Adrenal gland (tissue), 12 donors: ENCODE data around the gene ELAPOR2. TPM values are rescaled to one million over a fixed set of nuclear protein-coding genes. Genes with fewer than 3 reads are reported as not detected.

Source experiments
- DNase-seq, 7 donors: peaks; one replicate each; pipeline ENCODE4 v3.0.0-alpha.2; 2019 to 2020
- H3K27ac ChIP-seq, 5 donors: fragments of 200-600 bp; sonication (generic) in 4 of 5; 1 replicate in 3 of 5; 2 replicates in 2 of 5; pipeline versions ENCODE4 v1.5.1 to v1.8.0; 2016 to 2020; ENCODE audit warnings: mild to moderate bottlenecking in 1 of 5
- H3K27me3 ChIP-seq: fragments of 200-600 bp; 2 replicates; pipeline ENCODE4 v1.8.0; 2021
- H3K36me3 ChIP-seq, 2 donors: fragments of 200-600 bp; replicated peaks in 1 of 2; 1 replicate in 1 of 2; 2 replicates in 1 of 2; pipeline versions ENCODE4 v1.5.1 to v1.8.0; 2018 to 2022
- H3K4me1 ChIP-seq, 2 donors: fragments of 200-600 bp; replicated peaks in 1 of 2; 1 replicate in 1 of 2; 2 replicates in 1 of 2; pipeline versions ENCODE4 v1.5.1 to v1.8.0; 2018 to 2021
- H3K4me3 ChIP-seq, 4 donors: fragments of 200-600 bp; sonication (generic) in 3 of 4; one replicate each; pipeline ENCODE4 v1.5.1; 2016 to 2018
- H3K9me3 ChIP-seq, 3 donors: fragments of 200-600 bp; sonication (generic) in 1 of 3; replicated peaks in 1 of 3; 1 replicate in 2 of 3; 2 replicates in 1 of 3; pipeline versions ENCODE4 v1.5.1 to v1.8.0; 2016 to 2021
- CTCF ChIP-seq, 6 experiments: fragments of 450-650 bp in 4 of 6; fragments of 200-600 bp in 2 of 6; sonication (generic) in 1 of 6; IDR thresholded peaks; 1 replicate in 5 of 6; 2 replicates in 1 of 6; pipeline versions ENCODE4 v1.5.1 to v1.8.0; 2016 to 2021; ENCODE audit warnings: antibody characterized with exemption in 6 of 6, mild to moderate bottlenecking in 2 of 6, moderate library complexity in 1 of 6
- POLR2A ChIP-seq, 2 donors: fragments of 450-650 bp; IDR thresholded peaks; one replicate each; pipeline ENCODE4 v1.6.1; 2017; ENCODE audit warnings: antibody characterized with exemption in 2 of 2, mild to moderate bottlenecking in 2 of 2, moderate library complexity in 1 of 2
- WGBS, 4 donors: extraction: QIAGEN DNeasy Blood & Tissue Kit in 2 of 4; methylation state at CpG; one replicate each; pipeline versions ENCODE4 v1.1.5 to v1.1.7; 2013 to 2017; 5-methylcytosine and 5-hydroxymethylcytosine counted together
- intact Hi-C, 2 donors: fragments of 100-400 bp; cut with DNase I; formaldehyde crosslinking; loops; one replicate each; pipeline versions ENCODE4 v1.14.1 to v1.15.0; 2022 to 2023
- polyA plus RNA-seq, 3 donors: library from polyadenylated mRNA; stranded (reverse); fragments of 200-250 nt in 2 of 3; fragments of 350-450 nt in 1 of 3; fragmentation: Illumina TruSeq in 1 of 3; extraction: RNeasy Lipid Tissue Mini Kit (QIAGEN cat#74804) in 1 of 3; gene quantifications; one replicate each; pipeline ENCODE4 v1.2.3, GENCODE V29; 2013 to 2014
- total RNA-seq, 9 donors: library from RNA; depleted of rRNA in 4 of 9; stranded (reverse); fragments of >200 nt in 4 of 9; fragments of 120-200 nt in 1 of 9; fragmentation: NEBNext Ultra II Directional in 1 of 9; extraction: Animal tissue kit (Norgen Biotek cat#: 25700) in 1 of 9; gene quantifications; one replicate each; pipeline versions ENCODE4 v1.1.0 to v1.2.4, GENCODE V29; 2013 to 2023
- donor health status: healthy with polysubstance abuse.
- donor health status: Bipolar disorder and iron deficiency.
- donor health status: DM: yes; HTN: yes; CAD: no.
- donor health status: DM: no; HTN: no; CAD: no.
- donor health status: DM: no; HTN: no; CAD: no.
- donor health status: DM: yes; HTN: yes; CAD: no.

ELAPOR2 gene
- total and polyA plus RNA-seq, 12 donors = 1.9 to 19.2 (median 7.0) TPM

- TF ChIP-seq POLR2A (IDR thresholded peaks at IDR 0.05) (no peak), CTCF (IDR thresholded peaks at IDR 0.05) (no peak)
- no peak for DNase-seq
- intact Hi-C loops = no loop called here
- Histone ChIP-seq H3K4me1 (no peaks in the 10 kb centered on the region), H3K9me3 (no peaks in the 10 kb centered on the region), H3K27ac (no peak overlapping the region), H3K36me3 (no peaks in the 10 kb centered on the region), H3K27me3 (no peaks in the 10 kb centered on the region), H3K4me3 (no peak overlapping the region)
- WGBS, 4 donors = 51 to 83% (median 65%) methylated on average over 1 of the region's 1 CpG
Observed at GRCh38 chr7:87028636-87029035, 30.8 kb downstream of the ELAPOR2 start.

GRCh38 chr7:87027900-87028299, 31.6 kb downstream of the ELAPOR2 start:
- intact Hi-C loops = no loop called here

GRCh38 chr7:87021285-87021684, 38.2 kb downstream of the ELAPOR2 start:
- no peaks in the 10 kb centered on the region for H3K4me1 ChIP-seq
- H3K9me3 ChIP-seq = no peaks in the 10 kb centered on the region
- intact Hi-C loops = no loop called here
- 83 to 93% (median 92%) methylated on average over 2 of the region's 2 CpGs for WGBS, 4 donors
- no peak overlapping the region for H3K27ac ChIP-seq
- no peak overlapping the region for H3K4me3 ChIP-seq
- DNase-seq = no peak
- TF ChIP-seq CTCF (IDR thresholded peaks at IDR 0.05) (no peak), POLR2A (IDR thresholded peaks at IDR 0.05) (no peak)
- H3K27me3 ChIP-seq = no peaks in the 10 kb centered on the region
- no peaks in the 10 kb centered on the region for H3K36me3 ChIP-seq

More at GRCh38 chr7:87027900-87028299, 31.6 kb downstream of the ELAPOR2 start:
- DNase-seq = no peak
- no peak for TF ChIP-seq POLR2A (IDR thresholded peaks at IDR 0.05)
- TF ChIP-seq CTCF (IDR thresholded peaks at IDR 0.05) = no peak
- Histone ChIP-seq H3K4me3 (no peak overlapping the region), H3K9me3 (no peaks in the 10 kb centered on the region), H3K27ac (no peak overlapping the region), H3K36me3 (no peaks in the 10 kb centered on the region), H3K4me1 (no peaks in the 10 kb centered on the region), H3K27me3 (no peaks in the 10 kb centered on the region)

GRCh38 chr7:87016606-87017005, 42.8 kb downstream of the ELAPOR2 start:
- no peak overlapping the region for H3K4me3 ChIP-seq
- no peaks in the 10 kb centered on the region for H3K27me3 ChIP-seq
- H3K9me3 ChIP-seq = no peaks in the 10 kb centered on the region
- DNase-seq = no peak
- no peak for TF ChIP-seq POLR2A (IDR thresholded peaks at IDR 0.05)
- no peak for TF ChIP-seq CTCF (IDR thresholded peaks at IDR 0.05)
- 63 to 72% (median 66%) methylated on average over 4 of the region's 4 CpGs for WGBS, 4 donors
- H3K27ac ChIP-seq = no peak overlapping the region
- no peaks in the 10 kb centered on the region for H3K4me1 ChIP-seq
- intact Hi-C loops = no loop called here
- no peaks in the 10 kb centered on the region for H3K36me3 ChIP-seq
